Adrenal gland (tissue), 5 donors: Measurements from ENCODE around the gene RUFY4.

Experiments
- CTCF ChIP-seq, 6 experiments: fragments of 450-650 bp in 4 of 6; fragments of 200-600 bp in 2 of 6; sonication (generic) in 1 of 6; IDR thresholded peaks; 1 replicate in 5 of 6; 2 replicates in 1 of 6; pipeline versions ENCODE4 v1.5.1 to v1.8.0; 2016 to 2021; ENCODE audit warnings: antibody characterized with exemption in 6 of 6, mild to moderate bottlenecking in 2 of 6, moderate library complexity in 1 of 6
- POLR2A ChIP-seq, 2 donors: fragments of 450-650 bp; IDR thresholded peaks; one replicate each; pipeline ENCODE4 v1.6.1; 2017; ENCODE audit warnings: antibody characterized with exemption in 2 of 2, mild to moderate bottlenecking in 2 of 2, moderate library complexity in 1 of 2
- donor health status: DM: no; HTN: no; CAD: no.

DNA sequence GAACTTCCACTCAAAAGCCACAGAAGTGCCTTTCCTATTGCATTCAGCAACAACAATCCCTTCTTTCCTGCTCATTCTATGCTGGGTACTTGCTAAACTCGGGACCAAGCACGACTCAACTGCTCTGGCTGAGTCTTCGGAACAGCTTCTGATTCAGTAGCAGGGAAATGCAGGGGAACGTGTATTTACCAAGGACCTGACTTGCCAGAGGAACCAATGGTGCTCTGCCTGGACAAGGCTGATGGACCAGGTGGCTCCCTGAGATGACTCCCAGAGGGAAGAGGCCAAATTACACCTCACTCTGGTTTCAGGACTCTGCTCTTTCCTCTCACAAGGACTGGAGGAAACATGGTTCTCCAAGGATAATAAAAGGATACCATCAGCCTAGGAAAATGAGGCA lies 69.0 kb downstream of the RUFY4 start:
- TF ChIP-seq CTCF (IDR thresholded peaks at IDR 0.05) (no peak), POLR2A (IDR thresholded peaks at IDR 0.05) (no peak)
